HS-5 (cell line): Measurements from ENCODE around the gene STXBP3.

Experiments used
- DNase-seq: peaks from one replicate; pipeline ENCODE4 v3.0.0-alpha.2; 2012; ENCODE audit warnings: low read depth

Gene STXBP3

DNA sequence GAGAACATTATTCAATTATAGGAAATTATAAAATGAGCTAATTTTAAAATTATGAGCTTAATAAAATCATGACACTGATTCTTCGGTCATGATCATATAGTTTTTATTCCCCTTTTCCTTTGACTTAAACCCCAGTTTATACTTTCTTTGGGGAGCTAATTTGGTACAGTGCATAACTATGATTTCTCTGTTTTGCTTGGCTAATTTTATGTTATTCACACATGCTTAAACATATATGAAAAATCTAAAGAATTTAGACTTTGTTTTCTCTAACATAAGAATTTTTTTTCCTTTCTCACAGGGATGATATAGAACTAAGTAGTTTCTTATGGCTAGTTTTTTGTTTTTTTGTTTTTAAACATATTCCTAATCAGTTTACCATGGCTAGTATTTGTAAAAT lies 52.5 kb downstream of the STXBP3 start:
- DNase-seq: no peak

DNA sequence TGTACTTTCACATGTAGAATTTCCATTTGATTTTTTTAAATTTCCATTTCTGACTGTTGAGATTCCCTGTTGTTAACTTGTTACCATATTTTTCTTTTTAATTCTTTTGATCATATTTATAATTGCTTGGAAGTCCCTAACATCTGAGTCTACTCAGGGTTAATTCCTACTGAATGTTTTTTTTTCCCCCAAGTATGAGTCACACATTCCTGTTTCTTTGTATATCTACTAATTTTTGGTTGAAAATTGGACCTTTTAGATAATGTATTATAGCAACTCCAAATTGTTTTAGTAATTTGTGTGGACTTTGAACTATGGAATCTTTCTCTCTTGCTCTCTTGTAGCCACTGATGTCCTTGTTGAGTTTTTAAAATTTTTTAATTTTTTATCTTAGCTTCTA lies 54.6 kb downstream of the STXBP3 start:
- DNase-seq: no peak

DNA sequence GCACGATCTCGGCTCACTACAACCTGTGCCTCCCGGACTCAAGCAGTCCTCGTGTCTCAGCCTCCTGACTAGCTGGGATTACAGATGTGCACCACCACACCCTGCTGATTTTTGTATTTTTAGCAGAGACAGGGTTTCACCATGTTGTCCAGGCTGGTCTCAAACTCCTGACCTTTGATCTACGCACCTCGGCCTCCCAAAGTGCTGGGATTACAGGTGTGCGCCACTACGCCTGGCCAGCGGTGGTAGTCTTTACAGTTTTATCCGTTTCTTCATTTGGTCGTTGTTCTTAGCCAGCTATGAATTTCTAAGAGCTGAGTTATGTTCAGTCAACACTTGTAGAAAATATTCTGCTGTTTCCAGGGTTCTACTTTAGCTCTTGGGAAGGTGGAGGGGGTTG lies 57.1 kb downstream of the STXBP3 start:
- DNase-seq: no peak

DNA sequence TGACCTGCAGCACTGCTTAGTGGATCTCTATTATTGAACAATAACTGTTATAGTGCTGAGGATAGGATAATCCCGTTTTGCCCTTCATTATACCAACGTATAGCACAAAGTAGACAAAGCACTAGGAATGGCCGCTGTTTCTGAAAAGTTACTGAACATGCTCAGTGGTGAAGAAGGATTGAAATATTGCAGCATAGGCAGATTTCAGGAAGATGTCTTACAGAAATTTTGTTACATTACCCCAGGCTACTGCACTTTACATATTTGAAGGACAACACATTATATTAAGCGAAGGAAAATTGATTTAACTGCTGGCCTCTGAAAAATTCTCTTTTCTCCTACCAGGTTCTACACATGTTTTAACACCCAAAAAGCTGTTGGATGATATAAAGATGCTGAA lies 62.0 kb downstream of the STXBP3 start:
- DNase-seq: no peak

DNA sequence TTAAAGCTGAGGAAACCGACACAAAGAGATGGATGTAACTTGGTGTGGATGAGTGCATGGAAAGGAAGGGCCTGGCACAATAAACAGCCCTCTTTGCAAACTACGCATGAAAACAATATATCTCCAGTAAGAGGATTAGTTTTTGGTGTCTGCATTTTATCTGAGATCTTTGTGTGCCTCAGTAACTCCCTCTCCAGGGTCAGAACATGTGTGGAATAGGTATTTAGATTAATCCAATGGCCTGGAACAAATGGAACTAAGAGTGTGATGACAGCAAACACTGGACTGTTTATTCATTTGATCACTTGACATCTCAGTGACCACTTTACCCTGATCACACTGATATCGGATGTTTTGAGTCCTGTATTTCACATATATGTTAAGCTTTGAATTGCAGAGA lies 65.1 kb downstream of the STXBP3 start:
- DNase-seq: no peak

DNA sequence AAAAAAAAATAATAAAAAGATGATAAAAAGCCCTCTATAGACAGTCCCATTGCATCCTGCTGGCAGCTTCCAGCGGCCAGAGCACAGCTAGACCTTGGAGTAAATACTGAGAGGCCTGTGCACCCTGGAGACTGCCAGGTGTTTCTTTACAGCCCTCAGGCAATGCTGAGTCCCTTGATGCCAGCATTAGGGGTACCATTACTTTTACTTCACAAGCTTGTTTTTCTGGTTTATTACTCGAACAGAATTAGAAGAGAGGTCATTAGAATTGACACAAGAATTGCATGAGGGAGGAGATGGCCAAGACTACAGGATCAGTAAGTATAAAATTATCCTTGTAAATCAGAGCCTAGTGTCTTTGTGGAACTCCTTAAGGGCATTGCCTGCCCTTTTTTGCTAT lies 66.9 kb downstream of the STXBP3 start:
- no peak for DNase-seq

DNA sequence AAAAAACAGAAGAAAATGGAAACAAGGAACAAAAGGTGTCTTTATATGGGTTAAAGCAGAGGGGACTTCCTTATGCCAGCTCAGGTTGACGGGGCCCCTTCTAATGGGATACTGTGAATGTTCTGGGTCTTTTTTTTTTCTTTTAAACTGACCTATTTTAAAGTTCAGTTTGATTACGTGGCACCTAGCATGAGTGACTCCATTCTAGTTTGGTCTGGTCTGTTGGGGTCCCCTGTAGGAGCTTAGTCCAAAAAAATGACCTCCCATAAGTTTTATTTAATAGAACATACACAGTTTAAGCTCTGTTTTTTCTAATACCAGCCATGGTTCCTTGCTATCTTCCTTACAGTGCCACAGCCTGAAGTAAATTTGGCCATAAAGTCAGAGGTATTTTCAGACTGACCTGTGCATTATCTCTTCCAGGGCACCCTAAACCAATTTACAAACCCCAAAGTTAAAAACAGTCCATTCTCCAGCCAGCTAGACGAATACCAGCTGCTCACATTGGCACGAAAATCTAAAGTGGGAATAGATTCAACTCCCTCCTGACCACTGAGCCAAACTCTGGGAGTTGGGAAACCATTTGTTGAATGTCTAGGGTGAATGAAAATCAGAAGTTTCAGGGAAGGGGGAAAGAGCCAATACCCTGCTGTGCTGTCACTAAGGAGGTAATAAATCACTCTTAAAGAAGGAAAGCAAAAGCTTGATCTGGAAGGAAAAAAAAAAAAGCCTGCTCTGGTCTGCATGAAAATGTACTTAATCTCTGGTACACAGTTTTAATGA lies 68.1 kb downstream of the STXBP3 start:
- no peak for DNase-seq

DNA sequence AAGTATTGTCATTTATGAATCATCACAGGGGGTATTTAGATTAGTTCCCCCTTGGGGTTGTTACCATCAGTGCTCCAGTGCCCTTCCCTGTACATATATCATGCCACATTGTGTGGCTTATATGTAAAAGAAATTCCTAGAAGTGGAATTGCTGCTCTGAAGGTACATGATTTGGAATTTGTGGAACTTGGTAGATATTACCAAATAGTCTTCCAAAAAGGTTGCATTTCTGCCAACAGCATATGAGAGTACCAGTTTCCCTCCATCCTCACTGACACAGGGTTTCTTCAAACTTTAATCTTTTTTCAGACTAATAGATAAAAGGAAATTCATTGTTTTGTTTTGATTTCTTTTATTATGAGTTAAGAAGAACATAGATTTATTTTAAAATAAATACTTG lies 69.1 kb downstream of the STXBP3 start:
- no peak for DNase-seq

DNA sequence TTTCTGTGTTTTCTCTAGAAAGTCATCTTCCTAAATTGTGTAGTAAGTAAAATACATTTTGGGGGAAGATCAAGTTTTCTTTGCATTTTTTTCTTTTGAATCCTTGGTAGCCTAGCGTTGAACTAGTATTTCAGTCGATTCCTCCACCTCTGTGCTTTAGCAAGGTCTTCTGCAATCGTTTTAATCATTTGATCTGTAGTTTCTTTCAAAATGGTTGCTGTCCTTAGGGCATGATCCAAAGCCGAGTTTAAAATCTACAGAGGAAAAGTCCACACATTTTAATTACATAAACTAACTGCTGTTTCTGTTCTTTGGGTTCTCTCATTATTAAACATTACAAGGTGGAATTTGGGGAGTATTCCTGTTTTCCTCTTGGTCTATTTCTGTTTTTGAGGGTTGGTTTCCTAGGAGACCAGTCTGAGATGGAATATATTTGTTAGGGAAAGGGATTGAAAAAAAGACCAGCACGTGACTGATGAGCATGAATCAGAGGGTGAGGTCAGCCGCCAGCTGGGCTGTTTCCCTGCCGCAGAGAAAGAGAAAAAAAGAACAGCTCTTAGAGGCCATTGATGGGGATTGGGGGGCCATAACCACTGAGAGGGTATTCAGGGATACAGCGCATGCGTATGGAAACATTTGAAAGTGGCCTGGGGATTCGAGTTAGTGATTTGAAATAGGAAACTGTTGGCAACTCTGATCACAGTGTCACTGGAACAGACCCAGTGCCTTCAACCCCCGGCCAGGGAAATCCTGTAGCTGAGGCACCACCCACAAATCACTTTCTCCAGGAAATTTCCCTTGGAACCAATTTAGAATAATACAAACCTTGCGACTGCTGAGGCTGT lies 69.8 kb downstream of the STXBP3 start:
- peak; percentile 65 for DNase-seq

DNA sequence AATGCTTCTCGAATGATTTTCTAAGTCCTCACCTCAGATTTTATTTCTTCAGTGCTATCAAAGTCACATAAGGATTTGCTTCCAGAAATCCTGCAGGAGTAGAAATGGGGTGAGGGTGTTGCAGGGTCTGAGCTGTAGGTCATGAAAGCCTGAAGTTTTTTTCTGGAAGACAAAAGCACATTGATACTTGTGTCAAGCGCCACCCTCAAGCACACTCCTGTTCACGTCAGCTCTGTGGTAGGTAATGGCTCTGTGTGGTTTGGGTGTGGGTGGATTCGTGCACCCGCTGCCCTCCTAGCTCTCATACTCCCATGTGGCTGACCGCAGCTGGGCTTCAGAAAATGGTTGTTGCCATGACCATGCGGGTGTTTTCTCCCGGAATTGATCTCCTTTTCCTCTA lies 70.5 kb downstream of the STXBP3 start:
- no peak for DNase-seq

DNA sequence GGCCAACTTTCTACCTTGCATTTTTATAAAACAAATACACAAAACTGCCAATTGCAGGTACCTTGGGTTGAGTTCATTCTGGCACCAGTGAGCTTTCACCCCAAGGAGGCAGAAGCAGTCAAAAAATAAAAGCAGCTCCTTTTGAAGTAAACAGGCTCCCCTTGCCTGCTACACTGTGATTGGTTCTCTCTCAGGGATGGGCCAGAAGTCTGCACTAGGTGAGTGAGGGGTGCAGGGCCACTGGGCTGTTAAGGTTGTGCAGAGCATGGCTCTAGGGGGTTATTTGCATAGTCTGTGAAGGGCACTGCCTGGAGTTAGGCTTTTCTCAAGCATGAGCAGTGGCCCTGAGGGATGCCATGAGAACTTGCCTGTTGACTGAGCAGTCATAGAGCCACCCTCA lies 71.3 kb downstream of the STXBP3 start:
- DNase-seq: no peak

DNA sequence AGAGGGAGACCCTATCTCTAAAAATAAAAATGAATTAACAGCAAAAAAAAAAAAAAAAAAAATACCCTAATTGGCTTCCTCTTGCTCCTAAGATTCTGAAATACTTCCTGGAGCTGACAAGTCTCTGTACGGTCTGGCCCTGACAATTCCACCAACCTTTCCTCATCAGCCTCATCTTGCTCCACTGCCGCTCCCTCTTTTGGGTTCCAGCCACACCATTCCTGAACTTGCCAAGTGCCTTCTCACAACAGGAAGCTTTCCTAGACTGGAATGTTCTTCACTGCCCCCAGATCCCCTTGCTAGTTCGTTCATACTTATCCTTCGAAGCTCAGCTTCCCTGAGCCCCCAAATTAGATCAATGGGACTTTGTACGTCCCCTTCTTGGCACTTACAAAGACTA lies 73.4 kb downstream of the STXBP3 start:
- no peak for DNase-seq

DNA sequence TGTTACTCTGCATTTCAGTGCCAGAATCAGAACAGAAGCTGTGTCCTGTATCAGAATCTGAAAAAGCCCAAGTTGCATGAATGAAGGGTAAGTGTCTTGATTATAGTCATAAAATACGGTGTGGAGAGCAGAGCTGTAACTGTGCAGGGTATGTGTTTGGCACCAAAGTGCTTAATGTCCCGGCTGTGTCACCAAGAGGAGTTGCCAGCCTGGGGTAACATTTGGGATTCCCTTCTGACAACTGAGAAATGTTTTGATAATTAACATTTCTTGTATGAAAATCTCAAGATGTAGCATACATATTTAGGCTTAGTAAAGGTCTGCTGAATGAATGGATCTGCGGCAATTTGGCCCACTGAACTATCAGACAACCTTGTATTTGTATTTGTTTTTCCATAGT lies 77.2 kb downstream of the STXBP3 start:
- DNase-seq: no peak

DNA sequence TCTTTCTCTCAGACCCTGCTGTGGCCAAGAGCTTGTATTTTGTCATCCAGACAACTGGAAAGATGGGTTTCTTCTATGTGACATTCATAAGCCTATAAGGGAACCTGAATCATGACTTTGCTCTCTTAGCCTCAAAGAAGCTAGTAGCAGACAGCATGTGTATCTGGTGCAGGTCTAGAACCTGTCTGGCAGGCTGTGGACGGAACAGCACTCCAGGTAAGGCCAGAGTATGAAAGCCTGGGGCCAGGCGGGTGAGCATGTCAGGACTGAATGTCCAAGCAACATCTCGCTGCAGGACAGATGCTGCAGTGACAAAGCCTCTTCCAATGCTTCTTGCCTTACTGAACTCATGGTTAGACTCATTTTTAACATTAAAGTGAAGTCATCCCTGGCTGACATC lies 77.6 kb downstream of the STXBP3 start:
- DNase-seq: no peak

DNA sequence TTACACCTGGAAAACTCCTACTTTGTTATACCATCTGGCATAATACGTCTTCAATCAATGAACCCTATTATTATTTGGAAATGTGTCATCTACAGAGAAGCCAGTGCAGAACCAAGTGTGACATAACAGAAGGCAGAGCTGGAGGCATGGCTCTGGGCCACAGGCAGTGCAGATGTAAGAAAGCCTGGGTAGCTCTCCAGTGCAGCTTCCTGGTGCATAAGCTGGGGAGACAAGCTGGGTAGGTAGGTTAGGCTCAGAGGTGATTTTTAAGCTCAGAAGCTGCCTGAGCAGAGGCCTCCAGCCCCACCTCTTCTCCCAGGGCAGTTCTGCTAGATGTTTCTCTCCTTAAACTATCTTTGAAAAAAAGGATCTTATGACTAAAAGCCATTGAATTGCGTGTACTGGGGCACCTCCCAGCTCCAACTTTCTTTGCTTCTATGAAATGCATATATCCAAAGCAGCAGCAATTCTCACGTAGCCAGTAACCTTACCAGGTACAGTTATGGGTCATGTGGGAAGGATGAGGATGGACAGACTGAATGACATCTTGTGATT lies 79.7 kb downstream of the STXBP3 start:
- no peak for DNase-seq

DNA sequence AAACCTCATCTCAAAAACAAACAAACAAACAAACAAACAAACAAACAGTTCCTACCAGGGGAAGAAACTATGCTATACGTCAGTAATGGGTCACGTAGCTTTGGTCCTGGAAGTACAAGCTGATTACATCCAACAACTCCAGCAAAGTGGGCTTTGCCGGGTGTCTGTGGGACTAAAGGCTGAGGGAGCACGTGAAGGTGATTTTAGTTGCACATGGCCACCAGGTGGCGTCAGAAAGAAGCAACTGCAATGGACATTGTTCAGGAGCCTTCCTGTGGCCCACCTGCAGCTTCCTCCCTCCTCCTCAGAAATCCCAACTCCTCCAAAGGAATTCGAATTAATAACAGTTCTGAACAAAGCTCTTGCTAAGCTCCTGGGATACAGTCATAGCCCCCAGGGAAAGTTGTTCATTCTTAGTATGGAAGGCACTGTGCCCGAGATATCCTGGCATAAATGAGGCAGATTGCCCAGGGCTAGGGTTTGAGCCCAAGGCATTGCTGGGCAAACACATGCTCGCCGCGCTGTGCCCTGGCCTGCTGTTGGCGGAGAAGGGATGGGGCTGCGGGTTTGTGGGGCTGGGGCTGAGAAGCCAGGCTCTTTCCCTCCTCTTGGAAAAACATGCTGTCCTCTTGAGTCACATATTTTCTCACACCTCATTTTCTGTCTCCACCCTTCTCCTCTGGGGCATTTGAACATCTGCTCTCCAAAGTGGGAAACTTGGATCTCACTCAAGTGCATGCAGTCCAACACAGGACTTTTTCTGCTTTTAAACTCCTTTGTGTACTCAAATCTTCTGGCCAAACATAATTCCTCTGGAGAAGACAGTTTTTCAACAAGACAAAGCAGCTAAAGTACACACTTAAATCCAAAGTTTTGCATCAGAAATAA lies 81.8 kb downstream of the STXBP3 start:
- DNase-seq: no peak

DNA sequence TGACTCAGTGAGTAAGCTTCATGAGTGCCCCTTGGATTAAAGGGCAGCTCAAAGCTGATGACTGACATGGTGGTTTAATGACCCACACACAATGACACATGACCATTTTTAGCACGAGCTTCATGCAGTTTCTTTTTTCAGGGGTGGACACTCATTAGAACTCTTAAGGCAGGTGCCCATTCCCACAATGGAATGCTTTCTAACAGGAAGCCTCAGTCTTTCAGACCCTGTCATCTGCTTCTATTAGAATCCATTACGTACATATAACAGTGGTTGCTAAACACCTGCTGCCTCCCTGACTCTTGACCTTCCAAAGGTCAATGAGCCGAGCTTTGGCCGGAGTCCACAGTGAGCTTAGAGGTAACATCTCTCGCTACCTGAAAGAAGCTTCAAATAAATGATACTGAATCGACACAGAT lies 83.0 kb downstream of the STXBP3 start:
- DNase-seq: no peak

DNA sequence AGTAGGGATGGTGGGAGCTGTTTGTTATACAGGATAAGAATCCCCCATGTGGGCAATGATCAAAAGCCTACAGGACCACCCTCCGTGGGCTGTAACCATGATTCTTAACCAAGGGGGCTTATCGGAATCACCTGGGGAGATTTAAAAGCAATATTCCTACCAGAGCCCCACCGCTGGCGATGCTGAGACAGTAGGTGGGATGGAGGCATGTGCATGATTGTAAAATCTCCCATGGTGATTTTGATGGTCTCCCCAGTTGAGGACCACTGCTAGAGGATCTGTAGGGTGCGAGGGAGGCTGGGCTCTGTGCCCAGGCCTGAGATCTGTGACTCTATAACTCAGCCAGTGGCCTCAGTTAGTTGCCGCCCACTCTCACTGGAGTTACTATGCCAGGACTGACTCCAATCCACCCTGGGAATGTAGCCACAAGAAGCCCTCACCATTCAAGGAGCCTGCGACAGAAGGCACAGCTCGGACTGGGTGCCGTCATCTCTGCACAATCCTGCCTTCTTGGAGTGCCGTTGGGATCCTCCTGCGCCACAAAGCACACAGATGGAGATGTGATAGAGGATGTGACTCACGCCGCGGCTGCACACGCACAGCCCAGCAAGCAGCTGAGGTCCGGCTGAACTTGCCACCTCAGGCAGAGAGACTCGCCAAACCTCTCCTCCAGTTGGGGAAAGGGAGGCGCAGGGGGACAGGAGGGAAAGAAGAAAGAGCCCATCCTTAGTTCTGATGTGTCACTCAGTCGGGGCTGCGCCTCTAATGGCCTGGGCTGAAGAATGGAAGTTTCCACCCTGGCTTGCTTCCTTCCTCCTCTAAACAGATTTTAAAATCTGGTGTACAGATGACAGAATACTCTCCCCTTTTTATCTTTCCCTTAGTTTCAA lies 83.9 kb downstream of the STXBP3 start:
- DNase-seq: peak; percentile 87

DNA sequence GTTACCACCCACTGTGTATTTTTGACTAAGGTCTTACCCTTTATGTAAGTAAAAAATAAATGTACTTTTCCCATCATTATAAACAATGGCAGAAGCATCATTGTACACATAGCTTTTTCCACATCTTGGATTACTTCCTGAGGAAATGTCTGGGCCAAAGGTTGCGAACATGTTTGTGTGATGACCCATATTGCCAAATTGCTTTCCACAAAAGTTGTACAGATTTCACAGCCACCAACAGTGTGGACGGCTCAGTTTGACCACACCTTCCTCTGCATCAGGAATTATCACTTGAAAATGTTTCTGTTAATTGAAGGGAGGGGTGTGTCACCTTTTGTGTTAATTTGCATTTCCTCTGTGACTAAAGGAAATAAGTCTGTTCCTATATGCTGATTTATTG lies 84.8 kb downstream of the STXBP3 start:
- peak; percentile 71 for DNase-seq

DNA sequence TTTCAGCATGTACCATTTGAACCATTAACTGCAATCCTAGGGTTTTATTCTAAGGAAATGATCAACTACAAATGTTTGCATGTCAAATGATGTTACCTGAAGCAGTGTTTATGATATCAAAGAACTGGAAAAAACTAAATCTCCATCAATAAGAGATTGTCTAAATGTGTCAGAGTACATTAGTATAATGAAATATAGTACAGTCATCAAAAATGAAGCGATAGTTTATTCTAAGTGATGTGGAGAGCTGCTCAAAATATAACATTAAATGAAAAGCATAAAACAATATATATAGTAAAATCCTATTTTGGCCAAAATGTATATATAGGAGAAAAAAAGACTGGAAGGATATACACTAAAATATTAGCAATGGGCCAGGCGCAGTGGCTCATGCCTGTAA lies 86.5 kb downstream of the STXBP3 start:
- DNase-seq: no peak

DNA sequence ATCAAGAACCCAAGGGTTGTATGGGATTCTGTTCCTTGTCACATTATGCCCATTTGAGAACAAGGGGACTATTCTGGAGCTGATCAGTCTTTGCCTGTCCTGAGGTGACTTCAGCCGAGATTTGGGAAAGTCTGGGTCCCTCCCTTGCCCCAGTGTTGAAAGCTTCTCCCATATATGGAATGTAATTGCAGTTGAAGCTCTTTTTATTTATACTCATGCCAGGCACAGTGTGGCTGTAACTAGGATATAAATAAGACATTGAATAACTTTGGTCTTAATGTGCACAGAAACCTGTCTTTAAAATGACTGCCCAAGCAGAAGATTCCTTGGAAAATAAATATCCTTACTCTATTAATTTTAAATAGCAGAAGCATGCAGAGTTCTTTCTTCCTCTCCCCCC lies 95.2 kb downstream of the STXBP3 start:
- DNase-seq: no peak
